SU-DHL-6 (cell line): ENCODE measurements around the gene DIPK1A.

Experiments used
- H2AFZ ChIP-seq: fragments of 200-600 bp; sonication (generic); 2 replicates; pipeline ENCODE4 v1.6.1; 2014; ENCODE audit warnings: low read depth, mild to moderate bottlenecking, moderate library complexity, mixed read lengths, antibody characterized with exemption, low read length; ENCODE audit not compliant: severe bottlenecking
- H3F3A ChIP-seq: fragments of 200-600 bp; shearing (Covaris generic); 2 replicates; pipeline ENCODE4 v1.6.0; 2016; ENCODE audit warnings: antibody characterized with exemption, mild to moderate bottlenecking; ENCODE audit not compliant: insufficient read depth
- H3K27ac ChIP-seq: fragments of 200-600 bp; sonication (generic); 2 replicates; pipeline ENCODE4 v1.5.1; 2016; ENCODE audit warnings: low read depth, mild to moderate bottlenecking, low read length, moderate library complexity, mixed read lengths
- H3K27me3 ChIP-seq: fragments of 200-600 bp; sonication (generic), shearing (Covaris generic); 2 replicates; pipeline ENCODE4 v1.6.0; 2014; ENCODE audit warnings: mild to moderate bottlenecking, low read length
- H3K36me3 ChIP-seq: fragments of 200-600 bp; sonication (generic); 2 replicates; pipeline ENCODE4 v1.6.1; 2014; ENCODE audit warnings: mild to moderate bottlenecking, low read length, mixed read lengths
- H3K4me2 ChIP-seq: fragments of 300-600, 200-600 bp; shearing (Covaris generic), sonication (generic); 2 replicates; pipeline ENCODE4 v1.6.0; 2014; ENCODE audit warnings: low read length, low read depth, mild to moderate bottlenecking; ENCODE audit not compliant: poor library complexity, severe bottlenecking
- H3K4me3 ChIP-seq: fragments of 200-600 bp; sonication (generic); 2 replicates; pipeline ENCODE4 v1.5.1; 2014; ENCODE audit warnings: antibody characterized with exemption, low read length, mild to moderate bottlenecking, mixed read lengths; ENCODE audit not compliant: insufficient read depth, poor library complexity, severe bottlenecking
- H3K79me2 ChIP-seq: fragments of 200-600 bp; sonication (generic); 2 replicates; pipeline ENCODE4 v1.6.1; 2014; ENCODE audit warnings: mild to moderate bottlenecking, low read length, moderate library complexity; ENCODE audit not compliant: insufficient read depth
- H3K9ac ChIP-seq: fragments of 200-600 bp; sonication (generic); 2 replicates; pipeline ENCODE4 v1.7.0; 2014; ENCODE audit warnings: mild to moderate bottlenecking, low read length
- H3K9me2 ChIP-seq: fragments of 200-600 bp; sonication (generic); replicated peaks from 2 replicates; pipeline ENCODE4 v1.6.1; 2014; ENCODE audit warnings: low read length; ENCODE audit not compliant: insufficient read depth
- H3K9me3 ChIP-seq: fragments of 200-600 bp; sonication (generic); 2 replicates; pipeline ENCODE4 v1.6.1; 2014; ENCODE audit warnings: low read length, mixed read lengths; ENCODE audit not compliant: insufficient read depth
- H4K20me1 ChIP-seq: fragments of 200-600 bp; sonication (generic); 2 replicates; pipeline ENCODE4 v1.6.1; 2014; ENCODE audit warnings: low read depth, mild to moderate bottlenecking, antibody characterized with exemption, low read length, moderate library complexity, mixed read lengths
- EZH2phosphoT487 ChIP-seq: fragments of 200-600 bp; sonication (generic), shearing (Covaris generic); conservative IDR thresholded peaks from 2 replicates; pipeline ENCODE4 v1.6.1; 2018; ENCODE audit warnings: mild to moderate bottlenecking, antibody characterized with exemption, low read length, moderate library complexity, mixed read lengths
- TF ChIP-seq, protein P1 (sequence below): fragments of 200-600 bp; sonication (generic); IDR thresholded peaks from one replicate; pipeline ENCODE4 v1.5.1; 2017; ENCODE audit warnings: antibody characterized with exemption, mild to moderate bottlenecking, low read length, moderate library complexity; ENCODE audit not compliant: insufficient read depth, poor library complexity, severe bottlenecking

The DIPK1A gene

DNA sequence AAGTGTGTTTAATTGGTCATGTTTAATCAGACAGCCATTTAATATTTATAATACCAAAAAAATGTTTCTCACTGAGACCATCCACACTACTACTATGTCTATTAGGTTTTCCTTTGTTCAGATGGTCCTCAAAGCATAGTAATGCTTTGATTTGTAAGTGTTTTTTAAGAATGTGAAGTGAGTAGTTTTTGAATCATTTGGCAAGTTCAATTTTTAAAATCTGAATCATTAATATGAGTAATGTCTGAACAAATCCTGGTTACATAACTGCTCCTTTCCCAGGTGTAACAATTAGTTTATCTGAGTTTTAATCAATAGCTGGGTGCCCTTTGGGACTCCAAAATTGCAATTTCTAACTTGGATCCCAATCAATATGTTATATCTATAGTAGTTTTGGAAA, 152.9 kb downstream of the DIPK1A start:
- Histone ChIP-seq H3F3A (no peaks in the 10 kb centered on the region), H3K27ac (no peak overlapping the region), H2AFZ (no peak overlapping the region), H3K9me3 (peaks cover 8% of the 10 kb centered on the region; the same call in 1 of the 2 replicates), H3K36me3 (no peaks in the 10 kb centered on the region), H3K9me2 (no peaks in the 10 kb centered on the region), H4K20me1 (no peaks in the 10 kb centered on the region), H3K79me2 (no peaks in the 10 kb centered on the region), H3K4me2 (no peak overlapping the region), H3K9ac (no peak overlapping the region), H3K4me3 (no peak overlapping the region), H3K27me3 (no peaks in the 10 kb centered on the region)
- TF ChIP-seq, protein P1, sequence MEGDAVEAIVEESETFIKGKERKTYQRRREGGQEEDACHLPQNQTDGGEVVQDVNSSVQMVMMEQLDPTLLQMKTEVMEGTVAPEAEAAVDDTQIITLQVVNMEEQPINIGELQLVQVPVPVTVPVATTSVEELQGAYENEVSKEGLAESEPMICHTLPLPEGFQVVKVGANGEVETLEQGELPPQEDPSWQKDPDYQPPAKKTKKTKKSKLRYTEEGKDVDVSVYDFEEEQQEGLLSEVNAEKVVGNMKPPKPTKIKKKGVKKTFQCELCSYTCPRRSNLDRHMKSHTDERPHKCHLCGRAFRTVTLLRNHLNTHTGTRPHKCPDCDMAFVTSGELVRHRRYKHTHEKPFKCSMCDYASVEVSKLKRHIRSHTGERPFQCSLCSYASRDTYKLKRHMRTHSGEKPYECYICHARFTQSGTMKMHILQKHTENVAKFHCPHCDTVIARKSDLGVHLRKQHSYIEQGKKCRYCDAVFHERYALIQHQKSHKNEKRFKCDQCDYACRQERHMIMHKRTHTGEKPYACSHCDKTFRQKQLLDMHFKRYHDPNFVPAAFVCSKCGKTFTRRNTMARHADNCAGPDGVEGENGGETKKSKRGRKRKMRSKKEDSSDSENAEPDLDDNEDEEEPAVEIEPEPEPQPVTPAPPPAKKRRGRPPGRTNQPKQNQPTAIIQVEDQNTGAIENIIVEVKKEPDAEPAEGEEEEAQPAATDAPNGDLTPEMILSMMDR: no peak
- TF ChIP-seq EZH2phosphoT487: no peak

DNA sequence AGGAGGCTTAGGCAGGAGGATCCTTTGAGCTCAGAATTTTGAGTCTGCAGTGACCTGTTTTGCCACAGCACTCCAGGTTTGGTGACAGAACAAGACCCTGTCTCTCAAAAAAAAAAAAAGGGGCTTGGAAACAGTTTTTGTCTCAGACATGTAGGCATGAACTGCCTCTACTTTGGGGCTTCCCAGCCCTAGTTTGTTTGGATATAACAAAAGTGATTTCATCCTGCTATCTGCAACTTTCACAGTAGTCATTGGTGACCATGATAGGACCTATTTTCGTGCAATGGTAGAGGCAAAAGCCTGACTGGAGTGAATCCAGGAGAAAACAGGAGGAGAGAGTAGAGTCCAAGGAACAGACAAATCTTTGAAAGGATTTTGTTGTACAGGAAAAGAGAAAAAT, 156.0 kb downstream of the DIPK1A start:
- H3K27me3 ChIP-seq: no peaks in the 10 kb centered on the region
- H3K4me3 ChIP-seq: no peak overlapping the region
- no peak overlapping the region for H3K27ac ChIP-seq
- H3K9ac ChIP-seq: no peak overlapping the region
- no peaks in the 10 kb centered on the region for H4K20me1 ChIP-seq
- no peak overlapping the region for H3K4me2 ChIP-seq
- peaks cover 8% of the 10 kb centered on the region; the same call in 1 of the 2 replicates for H3K9me3 ChIP-seq
- no peaks in the 10 kb centered on the region for H3K36me3 ChIP-seq
- no peaks in the 10 kb centered on the region for H3K79me2 ChIP-seq
- H3F3A ChIP-seq: no peaks in the 10 kb centered on the region
- H3K9me2 ChIP-seq: no peaks in the 10 kb centered on the region
- TF ChIP-seq, protein P1: no peak
- no peak for TF ChIP-seq EZH2phosphoT487
- H2AFZ ChIP-seq: no peak overlapping the region

DNA sequence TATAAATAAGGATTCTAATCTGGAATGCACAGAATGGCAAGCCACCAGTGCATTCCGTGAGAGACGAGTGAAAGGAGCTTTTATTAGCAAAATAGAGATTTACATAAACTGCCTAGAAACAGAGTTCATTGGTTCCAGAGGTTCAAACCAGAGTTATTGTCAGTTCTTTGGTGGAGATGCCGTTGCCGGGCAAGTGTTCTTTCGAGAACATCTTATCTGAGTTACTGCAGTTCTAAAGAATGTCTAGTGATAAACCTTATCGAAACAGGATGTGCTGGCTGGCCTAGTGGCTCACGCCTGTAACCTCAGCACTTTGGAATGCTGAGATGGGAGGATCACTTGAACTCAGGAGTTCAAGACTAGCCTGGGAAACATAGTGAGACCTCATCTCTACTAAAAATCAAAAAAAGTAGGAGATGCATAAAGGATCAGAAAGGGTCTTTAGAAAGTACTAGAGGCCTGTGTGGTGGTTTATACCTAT, 156.5 kb downstream of the DIPK1A start:
- H3K27me3 ChIP-seq: no peaks in the 10 kb centered on the region
- H2AFZ ChIP-seq: peak overlapping the region; percentile 35
- H4K20me1 ChIP-seq: no peaks in the 10 kb centered on the region
- H3K4me2 ChIP-seq: no peak overlapping the region
- no peak overlapping the region for H3K9ac ChIP-seq
- no peaks in the 10 kb centered on the region for H3K79me2 ChIP-seq
- H3K27ac ChIP-seq: no peak overlapping the region
- H3K36me3 ChIP-seq: no peaks in the 10 kb centered on the region
- H3K9me3 ChIP-seq: peaks cover 8% of the 10 kb centered on the region; the same call in 1 of the 2 replicates
- no peak for TF ChIP-seq EZH2phosphoT487
- TF ChIP-seq, protein P1: no peak
- H3K9me2 ChIP-seq: no peaks in the 10 kb centered on the region
- H3F3A ChIP-seq: no peaks in the 10 kb centered on the region
- no peak overlapping the region for H3K4me3 ChIP-seq
